Measurements from ENCODE around the gene FAM228A.

The FAM228A gene

GRCh38 chr2:24231461-24231881 is 56.6 kb downstream of the FAM228A start:
- no peak for DNase-seq

GRCh38 chr2:24233321-24233720 is 58.5 kb downstream of the FAM228A start:
- DNase-seq: no peak

- no peak for DNase-seq
These were observed 62.5 kb downstream of the FAM228A start for GRCh38 chr2:24237313-24237712.

GRCh38 chr2:24238158-24238557 is 63.3 kb downstream of the FAM228A start:
- DNase-seq: peak; percentile 7

GRCh38 chr2:24239553-24239952 is 64.7 kb downstream of the FAM228A start:
- DNase-seq: no peak
